ENCODE data around the gene JMJD1C. TPM values are rescaled to one million over a fixed set of nuclear protein-coding genes. Genes with fewer than 3 reads are reported as not detected.

JMJD1C gene
- total and polyA plus RNA-seq, 10 of the 15 experiments (the other 5 are each of a cell fraction or from before 2014, with no cell fraction given), result 31.2 to 83.3 (median 49.5) TPM

DNA sequence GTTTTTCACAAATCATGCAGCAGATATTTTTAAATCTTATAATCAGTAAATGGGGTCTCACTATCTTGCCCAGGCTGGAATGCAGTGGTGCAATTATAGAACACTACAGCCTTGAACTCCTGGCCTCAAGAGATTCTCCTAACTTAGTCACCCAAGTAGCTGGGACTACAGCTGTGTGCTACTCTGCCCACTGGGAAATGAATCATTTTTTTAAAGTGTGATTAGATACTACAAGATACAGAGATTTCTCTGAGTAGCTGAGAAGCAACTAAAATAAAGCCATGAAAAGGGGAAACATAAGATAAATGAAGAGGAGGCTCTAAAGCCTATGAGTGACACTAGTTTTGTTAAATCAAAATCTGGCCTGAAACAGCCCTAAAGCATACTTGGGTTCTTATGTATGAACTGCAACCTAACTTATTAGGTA lies 119.7 kb downstream of the JMJD1C start:
- FAIRE-seq (no peak), DNase-seq (ENCODE audit: low read depth, low spot score) (no peak), ATAC-seq (no peak)
- H3K27me3 ChIP-seq (replicated peaks in 1 of 2; ENCODE audit: control insufficient read depth in 2 of 2, insufficient read depth in 2 of 2, low read length in 1 of 2), result no peaks in the 10 kb centered on the region
- H4K20me1 ChIP-seq (ENCODE audit: control insufficient read depth, insufficient read depth), result no peaks in the 10 kb centered on the region
- no peak overlapping the region for H2AFZ ChIP-seq (ENCODE audit: control insufficient read depth, low read depth, low read length)
- H3K4me2 ChIP-seq (ENCODE audit: control insufficient read depth, insufficient read depth), result no peak overlapping the region
- H3K27ac ChIP-seq (ENCODE audit: control insufficient read depth, insufficient read depth), result no peak overlapping the region
- POLR2A ChIA-PET, result no interaction called here
- H3K79me2 ChIP-seq (ENCODE audit: control insufficient read depth, insufficient read depth, low read length), result peaks cover 6% of the 10 kb centered on the region
- H3K4me3 ChIP-seq, result no peak overlapping the region
- H3K9me3 ChIP-seq (replicated peaks; ENCODE audit: control insufficient read depth, insufficient read depth, low read length), result no peaks in the 10 kb centered on the region; the same call in 2 of the 3 replicates
- no TSS peak for BruUV-seq (replicated peaks)
- RAD21 ChIA-PET (ENCODE audit: unreplicated experiment), result no interaction called here
- CTCF ChIA-PET, result interaction anchor here (0.8 to 1.0 kb wide), 2 partner anchors 8 to 374 kb away, joined by 3 to 4 read pairs; no protein-coding TSS in a partner anchor
- SMC1A ChIA-PET (ENCODE audit: uncharacterized antibody, unreplicated experiment), result interaction anchor here (0.6 to 1.5 kb wide), 2 partner anchors 13 to 294 kb away, joined by 3 read pairs; no protein-coding TSS in a partner anchor
- intact Hi-C loops (cut with micrococcal nuclease; ENCODE audit: unreplicated experiment), result no loop called here
- TF ChIP-seq NBN (IDR thresholded peaks at IDR 0.05) (no peak), ZNF217 (IDR thresholded peaks at IDR 0.05) (no peak), TCF12 (IDR thresholded peaks at IDR 0.05; ENCODE audit: low read depth, low read length) (no peak), ZZZ3 (IDR thresholded peaks at IDR 0.05; ENCODE audit: control insufficient read depth, insufficient read length, low read depth) (no peak), IKZF1 (conservative IDR thresholded peaks at IDR 0.05) (no peak)
- TF ChIP-seq, protein P1, sequence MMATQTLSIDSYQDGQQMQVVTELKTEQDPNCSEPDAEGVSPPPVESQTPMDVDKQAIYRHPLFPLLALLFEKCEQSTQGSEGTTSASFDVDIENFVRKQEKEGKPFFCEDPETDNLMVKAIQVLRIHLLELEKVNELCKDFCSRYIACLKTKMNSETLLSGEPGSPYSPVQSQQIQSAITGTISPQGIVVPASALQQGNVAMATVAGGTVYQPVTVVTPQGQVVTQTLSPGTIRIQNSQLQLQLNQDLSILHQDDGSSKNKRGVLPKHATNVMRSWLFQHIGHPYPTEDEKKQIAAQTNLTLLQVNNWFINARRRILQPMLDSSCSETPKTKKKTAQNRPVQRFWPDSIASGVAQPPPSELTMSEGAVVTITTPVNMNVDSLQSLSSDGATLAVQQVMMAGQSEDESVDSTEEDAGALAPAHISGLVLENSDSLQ (IDR thresholded peaks at IDR 0.05), result peak; percentile 68
- H3K9ac ChIP-seq (ENCODE audit: control insufficient read depth, insufficient read depth, low read length), result no peak overlapping the region
- in situ Hi-C loops (cut with MboI), result no loop called here
- no peaks in the 10 kb centered on the region for H3K36me3 ChIP-seq (ENCODE audit: control insufficient read depth in 2 of 2, insufficient read depth in 2 of 2, low read length in 1 of 2)
- H3K4me1 ChIP-seq (ENCODE audit: control insufficient read depth, insufficient read depth, low read length), result peaks cover 8% of the 10 kb centered on the region

DNA sequence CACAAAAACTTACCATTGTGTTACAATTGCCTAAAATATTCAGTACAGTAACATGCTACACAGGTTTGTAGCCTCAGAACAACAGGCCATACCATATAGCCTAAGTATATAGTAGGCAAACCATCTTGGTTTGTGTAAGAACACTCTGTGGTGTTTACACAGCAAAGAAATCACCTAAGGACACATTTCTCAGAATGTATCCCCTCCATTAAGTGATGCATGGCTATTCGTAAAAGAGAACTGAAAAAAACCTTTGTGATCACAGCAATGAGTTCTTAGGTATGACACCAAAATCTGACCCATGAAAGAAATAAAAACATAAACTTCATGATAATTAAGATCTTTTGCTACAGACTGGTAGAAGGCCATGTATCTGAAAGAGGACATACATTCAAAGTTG lies 121.5 kb downstream of the JMJD1C start:
- 0% methylated on average over 1 of the region's 1 CpG for WGBS (ENCODE audit: insufficient coverage, insufficient replicate concordance, low lambda C conversion rate, missing lambda C conversion rate)
- peaks cover 6% of the 10 kb centered on the region for H3K79me2 ChIP-seq (ENCODE audit: control insufficient read depth, insufficient read depth, low read length)
- DNase-seq (ENCODE audit: low read depth, low spot score), result no peak
- no peak overlapping the region for H3K27ac ChIP-seq (ENCODE audit: control insufficient read depth, insufficient read depth)
- peak; percentile 83 for ATAC-seq
- H4K20me1 ChIP-seq (ENCODE audit: control insufficient read depth, insufficient read depth), result no peaks in the 10 kb centered on the region
- intact Hi-C loops (cut with micrococcal nuclease; ENCODE audit: unreplicated experiment) (no loop called here), in situ Hi-C loops (cut with MboI) (no loop called here)
- FAIRE-seq, result no peak
- H3K4me1 ChIP-seq (ENCODE audit: control insufficient read depth, insufficient read depth, low read length), result peaks cover 8% of the 10 kb centered on the region
- BruUV-seq (replicated peaks), result no TSS peak
- POLR2A ChIA-PET, result no interaction called here
- no peak overlapping the region for H3K4me3 ChIP-seq
- H3K9me3 ChIP-seq (replicated peaks; ENCODE audit: control insufficient read depth, insufficient read depth, low read length), result no peaks in the 10 kb centered on the region; the same call in 2 of the 3 replicates
- SMC1A ChIA-PET (ENCODE audit: uncharacterized antibody, unreplicated experiment), result no interaction called here
- no peak overlapping the region for H3K4me2 ChIP-seq (ENCODE audit: control insufficient read depth, insufficient read depth)
- CTCF ChIA-PET, result no interaction called here
- no peak overlapping the region for H2AFZ ChIP-seq (ENCODE audit: control insufficient read depth, low read depth, low read length)
- no peaks in the 10 kb centered on the region for H3K27me3 ChIP-seq (replicated peaks in 1 of 2; ENCODE audit: control insufficient read depth in 2 of 2, insufficient read depth in 2 of 2, low read length in 1 of 2)
- RAD21 ChIA-PET (ENCODE audit: unreplicated experiment), result interaction anchor here (0.6 kb wide), 1 partner anchor 149 kb away, joined by 3 read pairs; no protein-coding TSS in a partner anchor
- H3K9ac ChIP-seq (ENCODE audit: control insufficient read depth, insufficient read depth, low read length), result no peak overlapping the region
- H3K36me3 ChIP-seq (ENCODE audit: control insufficient read depth in 2 of 2, insufficient read depth in 2 of 2, low read length in 1 of 2), result no peaks in the 10 kb centered on the region
- TF ChIP-seq, protein P2, sequence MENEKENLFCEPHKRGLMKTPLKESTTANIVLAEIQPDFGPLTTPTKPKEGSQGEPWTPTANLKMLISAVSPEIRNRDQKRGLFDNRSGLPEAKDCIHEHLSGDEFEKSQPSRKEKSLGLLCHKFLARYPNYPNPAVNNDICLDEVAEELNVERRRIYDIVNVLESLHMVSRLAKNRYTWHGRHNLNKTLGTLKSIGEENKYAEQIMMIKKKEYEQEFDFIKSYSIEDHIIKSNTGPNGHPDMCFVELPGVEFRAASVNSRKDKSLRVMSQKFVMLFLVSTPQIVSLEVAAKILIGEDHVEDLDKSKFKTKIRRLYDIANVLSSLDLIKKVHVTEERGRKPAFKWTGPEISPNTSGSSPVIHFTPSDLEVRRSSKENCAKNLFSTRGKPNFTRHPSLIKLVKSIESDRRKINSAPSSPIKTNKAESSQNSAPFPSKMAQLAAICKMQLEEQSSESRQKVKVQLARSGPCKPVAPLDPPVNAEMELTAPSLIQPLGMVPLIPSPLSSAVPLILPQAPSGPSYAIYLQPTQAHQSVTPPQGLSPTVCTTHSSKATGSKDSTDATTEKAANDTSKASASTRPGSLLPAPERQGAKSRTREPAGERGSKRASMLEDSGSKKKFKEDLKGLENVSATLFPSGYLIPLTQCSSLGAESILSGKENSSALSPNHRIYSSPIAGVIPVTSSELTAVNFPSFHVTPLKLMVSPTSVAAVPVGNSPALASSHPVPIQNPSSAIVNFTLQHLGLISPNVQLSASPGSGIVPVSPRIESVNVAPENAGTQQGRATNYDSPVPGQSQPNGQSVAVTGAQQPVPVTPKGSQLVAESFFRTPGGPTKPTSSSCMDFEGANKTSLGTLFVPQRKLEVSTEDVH (IDR thresholded peaks at IDR 0.05; ENCODE audit: low read depth, partially characterized antibody), result no peak
- TF ChIP-seq POLR2AphosphoS5 (IDR thresholded peaks at IDR 0.05; ENCODE audit: low read length), result no peak
- no peak for TF ChIP-seq PML (IDR thresholded peaks at IDR 0.05; ENCODE audit: low read length)
- TF ChIP-seq RFX5 (IDR thresholded peaks at IDR 0.05; ENCODE audit: low read depth, low read length), result no peak
- TF ChIP-seq ESRRA (IDR thresholded peaks at IDR 0.05; ENCODE audit: low read length), result no peak
- TF ChIP-seq RBBP5 (conservative IDR thresholded peaks at IDR 0.05), result no peak
- TF ChIP-seq, protein P3, sequence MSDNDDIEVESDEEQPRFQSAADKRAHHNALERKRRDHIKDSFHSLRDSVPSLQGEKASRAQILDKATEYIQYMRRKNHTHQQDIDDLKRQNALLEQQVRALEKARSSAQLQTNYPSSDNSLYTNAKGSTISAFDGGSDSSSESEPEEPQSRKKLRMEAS (IDR thresholded peaks at IDR 0.05; ENCODE audit: low read depth, low read length), result no peak
- TF ChIP-seq KDM1A (IDR thresholded peaks at IDR 0.05; ENCODE audit: borderline replicate concordance), result no peak

Measured in GM12878 (cell line).